ENCODE measurements around the gene BCAM. TPM values are rescaled to one million over a fixed set of nuclear protein-coding genes. Genes with fewer than 3 reads are reported as not detected.

The BCAM gene
- 36.8 TPM for polyA plus RNA-seq (2013, experiment 1 of 2)
- 35.8 TPM for polyA plus RNA-seq (2013, experiment 2 of 2)

GRCh38 chr19:44808463-44809371 is at the start of gene BCAM:
Gene BCAM (plus strand): TSS chr19:44809103. CDS start chr19:44809125, 22 bp downstream.
- peak within 1 kb of the TSS; percentile 58 for H3K9ac ChIP-seq (ENCODE audit: low read length)
- H3K79me2 ChIP-seq (ENCODE audit: control insufficient read depth, insufficient read depth, low read length): no peaks in the 10 kb centered on the region
- H3K36me3 ChIP-seq (ENCODE audit: control insufficient read depth, insufficient read depth, low read length): no peaks in the 10 kb centered on the region
- no peak within 1 kb of the TSS for H2BK15ac ChIP-seq (replicated peaks; ENCODE audit: low read depth)
- no peak within 1 kb of the TSS for H3K4me3 ChIP-seq (ENCODE audit: low read length)
- peaks cover 3% of the 10 kb centered on the region for H3K4me1 ChIP-seq (ENCODE audit: control insufficient read depth, low read depth, low read length)
- no peaks in the 10 kb centered on the region for H3K27me3 ChIP-seq (ENCODE audit: insufficient read depth, low read length, poor library complexity)
- H3K18ac ChIP-seq (ENCODE audit: low read length): peak within 1 kb of the TSS; percentile 82
- no peak within 1 kb of the TSS for H4K8ac ChIP-seq (ENCODE audit: low read depth, low read length)
- DNase-seq: peak; percentile 56
- no peak within 1 kb of the TSS for H4K5ac ChIP-seq (ENCODE audit: low read length)
- H3K79me1 ChIP-seq (ENCODE audit: low read length): no peaks in the 10 kb centered on the region
- H3K4me2 ChIP-seq (ENCODE audit: low read length): peak within 1 kb of the TSS; percentile 57
- no peak within 1 kb of the TSS for H2BK120ac ChIP-seq (ENCODE audit: low read depth, low read length)
- WGBS (ENCODE audit: extremely low coverage, insufficient coverage, low lambda C conversion rate): no CpG with 5 or more reads among the region's 59 CpGs
- peak within 1 kb of the TSS; percentile 8 for H3K4ac ChIP-seq (ENCODE audit: low read depth, low read length)
- H2BK5ac ChIP-seq (ENCODE audit: low read length): no peak within 1 kb of the TSS
- no peak within 1 kb of the TSS for H2AK5ac ChIP-seq (ENCODE audit: low read length)
- H3K56ac ChIP-seq (ENCODE audit: low read length): peak within 1 kb of the TSS; percentile 77
- peak within 1 kb of the TSS; percentile 45 for H3K27ac ChIP-seq (ENCODE audit: low read depth, low read length)
- no peak within 1 kb of the TSS for H3K23ac ChIP-seq (ENCODE audit: low read length)

GRCh38 chr19:44762038-44762437 is 46.9 kb upstream of the BCAM start:
- no peak overlapping the region for H3K4ac ChIP-seq (ENCODE audit: low read depth, low read length)
- no peaks in the 10 kb centered on the region for H3K79me2 ChIP-seq (ENCODE audit: control insufficient read depth, insufficient read depth, low read length)
- no peak overlapping the region for H2AK5ac ChIP-seq (ENCODE audit: low read length)
- no peak overlapping the region for H3K4me3 ChIP-seq (ENCODE audit: low read length)
- H2BK120ac ChIP-seq (ENCODE audit: low read depth, low read length): no peak overlapping the region
- WGBS (ENCODE audit: extremely low coverage, insufficient coverage, low lambda C conversion rate): no CpG with 5 or more reads among the region's 8 CpGs
- H2BK15ac ChIP-seq (replicated peaks; ENCODE audit: low read depth): no peak overlapping the region
- no peak overlapping the region for H3K27ac ChIP-seq (ENCODE audit: low read depth, low read length)
- H3K4me1 ChIP-seq (ENCODE audit: control insufficient read depth, low read depth, low read length): peaks cover 3% of the 10 kb centered on the region
- no peak overlapping the region for H3K23ac ChIP-seq (ENCODE audit: low read length)
- H3K18ac ChIP-seq (ENCODE audit: low read length): no peak overlapping the region
- H3K27me3 ChIP-seq (ENCODE audit: insufficient read depth, low read length, poor library complexity): peaks cover under 1% of the 10 kb centered on the region
- H3K56ac ChIP-seq (ENCODE audit: low read length): no peak overlapping the region
- no peak overlapping the region for H3K4me2 ChIP-seq (ENCODE audit: low read length)
- no peak for DNase-seq
- no peak overlapping the region for H4K8ac ChIP-seq (ENCODE audit: low read depth, low read length)
- no peak overlapping the region for H2BK5ac ChIP-seq (ENCODE audit: low read length)
- no peak overlapping the region for H3K9ac ChIP-seq (ENCODE audit: low read length)
- no peaks in the 10 kb centered on the region for H3K79me1 ChIP-seq (ENCODE audit: low read length)
- no peaks in the 10 kb centered on the region for H3K36me3 ChIP-seq (ENCODE audit: control insufficient read depth, insufficient read depth, low read length)
- H4K5ac ChIP-seq (ENCODE audit: low read length): no peak overlapping the region

GRCh38 chr19:44765033-44765948 is 43.6 kb upstream of the BCAM start:
- no peak overlapping the region for H3K9ac ChIP-seq (ENCODE audit: low read length)
- no peaks in the 10 kb centered on the region for H3K27me3 ChIP-seq (ENCODE audit: insufficient read depth, low read length, poor library complexity)
- no peaks in the 10 kb centered on the region for H3K36me3 ChIP-seq (ENCODE audit: control insufficient read depth, insufficient read depth, low read length)
- no peak overlapping the region for H3K18ac ChIP-seq (ENCODE audit: low read length)
- no peak overlapping the region for H2AK5ac ChIP-seq (ENCODE audit: low read length)
- no peak overlapping the region for H2BK120ac ChIP-seq (ENCODE audit: low read depth, low read length)
- no peak overlapping the region for H3K23ac ChIP-seq (ENCODE audit: low read length)
- no peak overlapping the region for H3K4ac ChIP-seq (ENCODE audit: low read depth, low read length)
- no CpG with 5 or more reads among the region's 22 CpGs for WGBS (ENCODE audit: extremely low coverage, insufficient coverage, low lambda C conversion rate)
- H4K5ac ChIP-seq (ENCODE audit: low read length): no peak overlapping the region
- H3K79me2 ChIP-seq (ENCODE audit: control insufficient read depth, insufficient read depth, low read length): no peaks in the 10 kb centered on the region
- H3K4me3 ChIP-seq (ENCODE audit: low read length): no peak overlapping the region
- H2BK5ac ChIP-seq (ENCODE audit: low read length): no peak overlapping the region
- DNase-seq: no peak
- no peaks in the 10 kb centered on the region for H3K79me1 ChIP-seq (ENCODE audit: low read length)
- no peak overlapping the region for H2BK15ac ChIP-seq (replicated peaks; ENCODE audit: low read depth)
- H3K27ac ChIP-seq (ENCODE audit: low read depth, low read length): no peak overlapping the region
- no peak overlapping the region for H3K56ac ChIP-seq (ENCODE audit: low read length)
- no peak overlapping the region for H3K4me2 ChIP-seq (ENCODE audit: low read length)
- no peaks in the 10 kb centered on the region for H3K4me1 ChIP-seq (ENCODE audit: control insufficient read depth, low read depth, low read length)
- H4K8ac ChIP-seq (ENCODE audit: low read depth, low read length): no peak overlapping the region

- Histone ChIP-seq H2AK5ac (ENCODE audit: low read length) (no peak overlapping the region), H2BK5ac (ENCODE audit: low read length) (no peak overlapping the region), H3K27me3 (ENCODE audit: insufficient read depth, low read length, poor library complexity) (no peaks in the 10 kb centered on the region), H3K79me1 (ENCODE audit: low read length) (no peaks in the 10 kb centered on the region), H4K5ac (ENCODE audit: low read length) (no peak overlapping the region), H3K9ac (ENCODE audit: low read length) (no peak overlapping the region), H3K4me3 (ENCODE audit: low read length) (no peak overlapping the region), H4K8ac (ENCODE audit: low read depth, low read length) (no peak overlapping the region), H3K79me2 (ENCODE audit: control insufficient read depth, insufficient read depth, low read length) (no peaks in the 10 kb centered on the region), H3K56ac (ENCODE audit: low read length) (no peak overlapping the region), H3K36me3 (ENCODE audit: control insufficient read depth, insufficient read depth, low read length) (no peaks in the 10 kb centered on the region), H3K18ac (ENCODE audit: low read length) (no peak overlapping the region), H2BK15ac (replicated peaks; ENCODE audit: low read depth) (no peak overlapping the region), H3K4me1 (ENCODE audit: control insufficient read depth, low read depth, low read length) (no peaks in the 10 kb centered on the region), H3K23ac (ENCODE audit: low read length) (no peak overlapping the region), H2BK120ac (ENCODE audit: low read depth, low read length) (no peak overlapping the region), H3K4ac (ENCODE audit: low read depth, low read length) (no peak overlapping the region), H3K4me2 (ENCODE audit: low read length) (no peak overlapping the region), H3K27ac (ENCODE audit: low read depth, low read length) (no peak overlapping the region)
- no peak for DNase-seq
- no CpG with 5 or more reads among the region's 3 CpGs for WGBS (ENCODE audit: extremely low coverage, insufficient coverage, low lambda C conversion rate)
Observed at GRCh38 chr19:44765949-44766335, 43.0 kb upstream of the BCAM start.

- Histone ChIP-seq H3K23ac (ENCODE audit: low read length) (no peak overlapping the region), H2BK15ac (replicated peaks; ENCODE audit: low read depth) (no peak overlapping the region), H3K4me3 (ENCODE audit: low read length) (no peak overlapping the region), H3K9ac (ENCODE audit: low read length) (no peak overlapping the region), H2AK5ac (ENCODE audit: low read length) (no peak overlapping the region), H2BK5ac (ENCODE audit: low read length) (no peak overlapping the region), H3K36me3 (ENCODE audit: control insufficient read depth, insufficient read depth, low read length) (no peaks in the 10 kb centered on the region), H2BK120ac (ENCODE audit: low read depth, low read length) (no peak overlapping the region), H3K56ac (ENCODE audit: low read length) (no peak overlapping the region), H4K8ac (ENCODE audit: low read depth, low read length) (no peak overlapping the region), H3K18ac (ENCODE audit: low read length) (no peak overlapping the region), H3K4me2 (ENCODE audit: low read length) (no peak overlapping the region), H3K79me1 (ENCODE audit: low read length) (no peaks in the 10 kb centered on the region), H3K27me3 (ENCODE audit: insufficient read depth, low read length, poor library complexity) (no peaks in the 10 kb centered on the region), H3K79me2 (ENCODE audit: control insufficient read depth, insufficient read depth, low read length) (no peaks in the 10 kb centered on the region), H4K5ac (ENCODE audit: low read length) (no peak overlapping the region), H3K27ac (ENCODE audit: low read depth, low read length) (no peak overlapping the region), H3K4me1 (ENCODE audit: control insufficient read depth, low read depth, low read length) (no peaks in the 10 kb centered on the region), H3K4ac (ENCODE audit: low read depth, low read length) (no peak overlapping the region)
- DNase-seq: no peak
- WGBS (ENCODE audit: extremely low coverage, insufficient coverage, low lambda C conversion rate): no CpG with 5 or more reads among the region's 11 CpGs
Observed at GRCh38 chr19:44767295-44768180, 41.4 kb upstream of the BCAM start.

Measured in mesendoderm (in vitro differentiated cells).